Transverse colon (tissue), 4 donors: ENCODE data around the gene ZBTB16. TPM values are rescaled to one million over a fixed set of nuclear protein-coding genes. Genes with fewer than 3 reads are reported as not detected.

Experiments used
- DNase-seq: peaks from one replicate; pipeline ENCODE4 v3.0.0-alpha.2; 2019
- H3K27ac ChIP-seq, 4 donors: fragments of 200-600 bp; sonication (generic); 2 replicates each; pipeline ENCODE4 v1.5.1; 2016 to 2018; ENCODE audit warnings: inconsistent platforms in 4 of 4
- H3K27me3 ChIP-seq: fragments of 200-600 bp; sonication (generic); 2 replicates; pipeline ENCODE4 v1.5.1; 2017; ENCODE audit warnings: inconsistent platforms
- H3K36me3 ChIP-seq, 4 donors: fragments of 200-600 bp; sonication (generic); 2 replicates each; pipeline ENCODE4 v1.5.1; 2017 to 2019; ENCODE audit warnings: inconsistent platforms in 4 of 4
- H3K4me1 ChIP-seq, 4 donors: fragments of 200-600 bp; sonication (generic); 2 replicates each; pipeline ENCODE4 v1.5.1; 2017 to 2020; ENCODE audit warnings: inconsistent platforms in 4 of 4
- H3K4me3 ChIP-seq, 4 donors: fragments of 200-600 bp; sonication (generic); 1 replicate in 1 of 4; 2 replicates in 3 of 4; pipeline versions ENCODE4 v1.5.1 to v1.6.1; 2017 to 2019; ENCODE audit warnings: inconsistent platforms in 4 of 4
- H3K9me3 ChIP-seq, 2 donors: fragments of 200-600 bp; sonication (generic); 2 replicates each; pipeline ENCODE4 v1.5.1; 2017 to 2019; ENCODE audit warnings: inconsistent platforms in 2 of 2
- CTCF ChIP-seq, 5 experiments: fragments of 200-600 bp in 3 of 5; fragments of 450-650 bp in 2 of 5; sonication (generic) in 3 of 5; IDR thresholded peaks; 1 replicate in 2 of 5; 2 replicates in 3 of 5; pipeline ENCODE4 v1.5.1; 2016 to 2017; ENCODE audit warnings: antibody characterized with exemption in 5 of 5, inconsistent platforms in 3 of 5, mild to moderate bottlenecking in 2 of 5, moderate library complexity in 1 of 5
- EP300 ChIP-seq: sonication (generic); formaldehyde crosslinking; IDR thresholded peaks from one replicate; pipeline ENCODE4 v1.6.1; 2017; ENCODE audit warnings: antibody characterized with exemption, low read depth
- POLR2A ChIP-seq: fragments of 450-650 bp; IDR thresholded peaks from one replicate; pipeline ENCODE4 v1.6.1; 2016; ENCODE audit warnings: antibody characterized with exemption, mild to moderate bottlenecking, moderate library complexity
- POLR2AphosphoS5 ChIP-seq, 3 donors: sonication (generic); formaldehyde crosslinking; IDR thresholded peaks; one replicate each; pipeline ENCODE4 v1.6.1; 2016; ENCODE audit warnings: antibody characterized with exemption in 3 of 3
- WGBS, 2 donors: methylation state at CpG; one replicate each; pipeline ENCODE4 v1.1.5; 2018; ENCODE audit warnings: low coverage in 1 of 2; 5-methylcytosine and 5-hydroxymethylcytosine counted together
- in situ Hi-C, 4 donors: fragments of 200-750 bp; cut with MboI; loops; one replicate each; pipeline versions ENCODE4 v1.15.0 to v1.15.1; 2017; ENCODE audit warnings: low sequenced_read_pairs in 3 of 4, low pct_ligation_motif_present in 1 of 4, low pct_unique_long_range_greater_than_20kb in 1 of 4
- intact Hi-C: fragments of 100-400 bp; cut with DNase I; formaldehyde crosslinking; loops from one replicate; pipeline ENCODE4 v1.15.1; 2023; ENCODE audit warnings: low total_unique reads
- total RNA-seq, 4 donors: library from RNA; depleted of rRNA; stranded (reverse); fragments of >200 nt; gene quantifications; one replicate each; pipeline ENCODE4 v1.1.0, GENCODE V29; 2016

Gene ZBTB16
- total RNA-seq, 4 donors from 2014 or later = 108 to 271 (median 155) TPM

GRCh38 chr11:114123692-114124330 is 64.3 kb downstream of the ZBTB16 start:
- in situ Hi-C loops = no loop called here
- TF ChIP-seq POLR2AphosphoS5 (IDR thresholded peaks at IDR 0.05) (no peak), POLR2A (no peak), EP300 (no peak), CTCF (IDR thresholded peaks at IDR 0.05) (no peak)
- Histone ChIP-seq H3K4me3 (no peak overlapping the region), H3K9me3 (no peaks in the 10 kb centered on the region), H3K27ac (no peak overlapping the region), H3K27me3 (no peaks in the 10 kb centered on the region), H3K4me1 (peaks cover 22 to 47% (median 40%) of the 10 kb centered on the region in 4 donors), H3K36me3 (peaks cover 0 to 7% (median 0%) of the 10 kb centered on the region in 4 donors)
- WGBS, 2 donors = 92 to 94% methylated on average over 11 of the region's 11 CpGs
- DNase-seq = no peak
- intact Hi-C loops = no loop called here

GRCh38 chr11:114124601-114125144 is 65.2 kb downstream of the ZBTB16 start:
- peaks cover 31 to 56% (median 49%) of the 10 kb centered on the region in 4 donors for H3K4me1 ChIP-seq
- no peak for DNase-seq
- no peak overlapping the region for H3K27ac ChIP-seq
- no peak for TF ChIP-seq CTCF (IDR thresholded peaks at IDR 0.05)
- no peak for TF ChIP-seq POLR2A
- no peak for TF ChIP-seq POLR2AphosphoS5 (IDR thresholded peaks at IDR 0.05)
- no peak for TF ChIP-seq EP300
- 80 to 90% methylated on average over 1 to 5 of the region's 5 CpGs for WGBS, 2 donors
- no peaks in the 10 kb centered on the region for H3K9me3 ChIP-seq
- peaks cover 0 to 7% (median 0%) of the 10 kb centered on the region in 4 donors for H3K36me3 ChIP-seq
- no peaks in the 10 kb centered on the region for H3K27me3 ChIP-seq
- in situ Hi-C loops = no loop called here
- no peak overlapping the region for H3K4me3 ChIP-seq
- intact Hi-C loops = no loop called here

GRCh38 chr11:114125531-114125930 is 66.0 kb downstream of the ZBTB16 start:
- Histone ChIP-seq H3K36me3 (peaks cover 0 to 7% (median 0%) of the 10 kb centered on the region in 4 donors), H3K4me1 (peaks cover 33 to 65% (median 56%) of the 10 kb centered on the region in 4 donors), H3K27me3 (no peaks in the 10 kb centered on the region), H3K27ac (peak overlapping the region in 2 of 4 donors; percentile 5 to 33), H3K9me3 (no peaks in the 10 kb centered on the region), H3K4me3 (no peak overlapping the region)
- TF ChIP-seq POLR2A (no peak), EP300 (no peak), CTCF (IDR thresholded peaks at IDR 0.05) (no peak), POLR2AphosphoS5 (IDR thresholded peaks at IDR 0.05) (no peak)
- DNase-seq = no peak
- intact Hi-C loops = no loop called here
- WGBS, 2 donors = 88 to 90% methylated on average over 7 of the region's 7 CpGs
- in situ Hi-C loops = no loop called here

DNA sequence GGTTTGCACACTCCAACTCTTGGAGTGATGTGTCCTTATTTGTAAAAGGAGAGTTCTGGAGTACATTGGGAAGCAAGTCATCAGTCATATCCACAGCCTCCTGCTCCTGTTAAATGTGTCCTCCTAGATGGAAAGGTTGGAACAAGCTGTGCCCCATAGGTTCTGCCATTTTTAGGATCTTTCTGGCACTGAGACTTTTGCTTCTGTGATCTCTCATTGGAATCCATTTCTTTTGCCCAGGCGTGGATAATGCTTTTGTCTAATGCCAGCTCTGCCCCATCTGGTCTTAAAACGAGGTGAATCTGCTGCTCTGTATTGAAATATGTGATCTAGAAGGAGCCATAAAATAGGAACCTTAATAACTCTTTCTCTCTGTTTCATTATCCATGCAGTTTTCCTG is 66.4 kb downstream of the ZBTB16 start:
- no peak for DNase-seq
- 68 to 80% methylated on average over 2 of the region's 2 CpGs for WGBS, 2 donors
- no peaks in the 10 kb centered on the region for H3K27me3 ChIP-seq
- peak overlapping the region in 2 of 4 donors; percentile 5 to 33 for H3K27ac ChIP-seq
- H3K9me3 ChIP-seq = no peaks in the 10 kb centered on the region
- no peak for TF ChIP-seq POLR2A
- peak in 1 of 3 donors; percentile 25 for TF ChIP-seq POLR2AphosphoS5 (IDR thresholded peaks at IDR 0.05)
- no peak for TF ChIP-seq CTCF (IDR thresholded peaks at IDR 0.05)
- no peak for TF ChIP-seq EP300
- intact Hi-C loops (no loop called here), in situ Hi-C loops (no loop called here)
- H3K36me3 ChIP-seq = peaks cover 0 to 7% (median 0%) of the 10 kb centered on the region in 4 donors
- H3K4me1 ChIP-seq = peaks cover 37 to 68% (median 58%) of the 10 kb centered on the region in 4 donors
- H3K4me3 ChIP-seq = no peak overlapping the region
